GM21528 (cell line): ENCODE data around the gene GMDS.
A peak's percentile ranks its signal among the peaks of the same experiment; 100 is the strongest.
"Not testable (repeated sequence)": the region's sequence is repeated elsewhere in the genome, so short reads cannot be mapped to it uniquely, and the experiment has no call there.

Experiments
- ATAC-seq: cut with Tn5 transposase; IDR thresholded peaks from one replicate; pipeline ENCODE4 v1.9.1; 2021; ENCODE audit warnings: mild to moderate bottlenecking, moderate library complexity; ENCODE audit not compliant: unreplicated experiment, low FRiP score

GMDS gene

GRCh38 chr6:1686117-1687098, 559.0 kb downstream of the GMDS start:
- ATAC-seq, result no peak

GRCh38 chr6:1679688-1680068, 565.7 kb downstream of the GMDS start:
- no peak for ATAC-seq

GRCh38 chr6:1679031-1679687, 566.2 kb downstream of the GMDS start:
- no peak for ATAC-seq

- ATAC-seq, result no peak
Measured at GRCh38 chr6:1678201-1678600, 567.2 kb downstream of the GMDS start.

GRCh38 chr6:1672379-1672778, 573.0 kb downstream of the GMDS start:
- no peak for ATAC-seq

GRCh38 chr6:1670711-1671462, 574.5 kb downstream of the GMDS start:
- ATAC-seq, result no peak

- no peak for ATAC-seq
Measured at GRCh38 chr6:1669996-1670395, 575.4 kb downstream of the GMDS start.

GRCh38 chr6:1668456-1668855, 576.9 kb downstream of the GMDS start:
- ATAC-seq, result not testable (repeated sequence)

GRCh38 chr6:1667805-1668175, 577.6 kb downstream of the GMDS start:
- ATAC-seq, result no peak

GRCh38 chr6:1667012-1667804, 578.2 kb downstream of the GMDS start:
- no peak for ATAC-seq

GRCh38 chr6:1665214-1665613, 580.2 kb downstream of the GMDS start:
- ATAC-seq, result peak; percentile 93

GRCh38 chr6:1664329-1664728, 581.1 kb downstream of the GMDS start:
- ATAC-seq, result no peak

- ATAC-seq, result no peak
Measured at GRCh38 chr6:1663511-1663910, 581.9 kb downstream of the GMDS start.

GRCh38 chr6:1662534-1662933, 582.9 kb downstream of the GMDS start:
- ATAC-seq, result no peak

- no peak for ATAC-seq
Measured at GRCh38 chr6:1659816-1660215, 585.6 kb downstream of the GMDS start.

GRCh38 chr6:1658212-1659005, 587.0 kb downstream of the GMDS start:
- ATAC-seq, result no peak

GRCh38 chr6:1657771-1658165, 587.6 kb downstream of the GMDS start:
- no peak for ATAC-seq

- no peak for ATAC-seq
Measured at GRCh38 chr6:1657116-1657770, 588.2 kb downstream of the GMDS start.

- ATAC-seq, result no peak
Measured at GRCh38 chr6:1654054-1654453, 591.4 kb downstream of the GMDS start.
